ENCODE measurements around the gene CIB4. TPM values are rescaled to one million over a fixed set of nuclear protein-coding genes. Genes with fewer than 3 reads are reported as not detected.

The CIB4 gene
- total RNA-seq, 2 experiments from 2014 or later = not detected

GRCh38 chr2:26580151-26580550, 61.0 kb downstream of the CIB4 start:
- Mint-ChIP-seq H3K27me3 (ENCODE audit: low read depth) (peaks cover 6% of the 10 kb centered on the region), H3K4me1 (ENCODE audit: low read depth) (no peaks in the 10 kb centered on the region), H3K27ac (no peak overlapping the region), H3K9me3 (no peaks in the 10 kb centered on the region), H3K36me3 (ENCODE audit: low read depth) (no peaks in the 10 kb centered on the region), H3K4me3 (no peak overlapping the region)
- CTCF ChIA-PET = interaction anchor here (1.1 to 1.5 kb wide), 2 partner anchors 9 to 29 kb away, joined by 3 to 4 read pairs; no protein-coding TSS in a partner anchor
- intact Hi-C loops (cut with micrococcal nuclease) = no loop called here
- no peak for DNase-seq

GRCh38 chr2:26579723-26580040, 61.5 kb downstream of the CIB4 start:
- Mint-ChIP-seq H3K4me3 (no peak overlapping the region), H3K9me3 (no peaks in the 10 kb centered on the region), H3K27me3 (ENCODE audit: low read depth) (peaks cover 6% of the 10 kb centered on the region), H3K27ac (no peak overlapping the region), H3K4me1 (ENCODE audit: low read depth) (no peaks in the 10 kb centered on the region), H3K36me3 (ENCODE audit: low read depth) (no peaks in the 10 kb centered on the region)
- DNase-seq = no peak
- CTCF ChIA-PET = interaction anchor here (1.1 to 3.9 kb wide), 4 partner anchors 9 to 59 kb away, joined by 3 to 22 read pairs (median 8); no protein-coding TSS in a partner anchor
- intact Hi-C loops (cut with micrococcal nuclease) = loop anchor here (2.0 to 5.0 kb wide), 2 partner anchors 57 to 629 kb away; no protein-coding TSS in a partner anchor

GRCh38 chr2:26579025-26579722, 62.0 kb downstream of the CIB4 start:
- H3K27me3 Mint-ChIP-seq (ENCODE audit: low read depth) = peaks cover 3% of the 10 kb centered on the region
- H3K4me3 Mint-ChIP-seq = no peak overlapping the region
- H3K9me3 Mint-ChIP-seq = no peaks in the 10 kb centered on the region
- no peak overlapping the region for H3K27ac Mint-ChIP-seq
- CTCF ChIA-PET = interaction anchor here (0.6 to 3.9 kb wide), 10 partner anchors 10 to 188 kb away, joined by 3 to 26 read pairs (median 10); partner anchors contain the start of gene OTOF
- no peaks in the 10 kb centered on the region for H3K4me1 Mint-ChIP-seq (ENCODE audit: low read depth)
- no peak for DNase-seq
- intact Hi-C loops (cut with micrococcal nuclease) = loop anchor here (2.0 to 5.0 kb wide), 2 partner anchors 57 to 628 kb away; no protein-coding TSS in a partner anchor
- no peaks in the 10 kb centered on the region for H3K36me3 Mint-ChIP-seq (ENCODE audit: low read depth)

GRCh38 chr2:26578581-26578980, 62.6 kb downstream of the CIB4 start:
- DNase-seq = no peak
- no peaks in the 10 kb centered on the region for H3K9me3 Mint-ChIP-seq
- H3K4me3 Mint-ChIP-seq = no peak overlapping the region
- H3K4me1 Mint-ChIP-seq (ENCODE audit: low read depth) = no peaks in the 10 kb centered on the region
- intact Hi-C loops (cut with micrococcal nuclease) = loop anchor here (1.0 to 5.0 kb wide), 3 partner anchors 56 to 628 kb away; no protein-coding TSS in a partner anchor
- CTCF ChIA-PET = interaction anchor here (0.6 to 3.9 kb wide), 17 partner anchors 12 to 248 kb away, joined by 3 to 26 read pairs (median 5); partner anchors contain the start of gene OTOF
- H3K36me3 Mint-ChIP-seq (ENCODE audit: low read depth) = no peaks in the 10 kb centered on the region
- H3K27me3 Mint-ChIP-seq (ENCODE audit: low read depth) = peaks cover 2% of the 10 kb centered on the region
- no peak overlapping the region for H3K27ac Mint-ChIP-seq

GRCh38 chr2:26578113-26578458, 63.1 kb downstream of the CIB4 start:
- Mint-ChIP-seq H3K4me1 (ENCODE audit: low read depth) (no peaks in the 10 kb centered on the region), H3K9me3 (no peaks in the 10 kb centered on the region), H3K27me3 (ENCODE audit: low read depth) (peaks cover 2% of the 10 kb centered on the region), H3K36me3 (ENCODE audit: low read depth) (no peaks in the 10 kb centered on the region), H3K4me3 (no peak overlapping the region), H3K27ac (no peak overlapping the region)
- CTCF ChIA-PET = interaction anchor here (0.7 to 3.9 kb wide), 23 partner anchors 8 to 248 kb away, joined by 3 to 26 read pairs (median 4); partner anchors contain the start of gene OTOF
- DNase-seq = no peak
- intact Hi-C loops (cut with micrococcal nuclease) = loop anchor here (1.0 to 5.0 kb wide), 3 partner anchors 56 to 627 kb away; no protein-coding TSS in a partner anchor

GRCh38 chr2:26577442-26578112, 63.6 kb downstream of the CIB4 start:
- Mint-ChIP-seq H3K4me3 (no peak overlapping the region), H3K36me3 (ENCODE audit: low read depth) (no peaks in the 10 kb centered on the region), H3K27ac (no peak overlapping the region), H3K9me3 (no peaks in the 10 kb centered on the region), H3K27me3 (ENCODE audit: low read depth) (peaks cover 2% of the 10 kb centered on the region), H3K4me1 (ENCODE audit: low read depth) (no peaks in the 10 kb centered on the region)
- intact Hi-C loops (cut with micrococcal nuclease) = loop anchor here (1.0 to 5.0 kb wide), 3 partner anchors 55 to 627 kb away; no protein-coding TSS in a partner anchor
- DNase-seq = peak; percentile 72
- CTCF ChIA-PET = interaction anchor here (0.6 to 3.9 kb wide), 28 partner anchors 8 to 1562 kb away, joined by 3 to 26 read pairs (median 4); partner anchors contain the start of gene OTOF

GRCh38 chr2:26576565-26577441, 64.4 kb downstream of the CIB4 start:
- no peaks in the 10 kb centered on the region for H3K4me1 Mint-ChIP-seq (ENCODE audit: low read depth)
- H3K9me3 Mint-ChIP-seq = no peaks in the 10 kb centered on the region
- no peak overlapping the region for H3K4me3 Mint-ChIP-seq
- DNase-seq = no peak
- CTCF ChIA-PET = interaction anchor here (0.6 to 3.9 kb wide), 15 partner anchors 9 to 1562 kb away, joined by 3 to 22 read pairs (median 4); no protein-coding TSS in a partner anchor
- intact Hi-C loops (cut with micrococcal nuclease) = loop anchor here (5.0 kb wide), 1 partner anchor 55 kb away; no protein-coding TSS in a partner anchor
- H3K36me3 Mint-ChIP-seq (ENCODE audit: low read depth) = no peaks in the 10 kb centered on the region
- H3K27me3 Mint-ChIP-seq (ENCODE audit: low read depth) = peaks cover 2% of the 10 kb centered on the region
- H3K27ac Mint-ChIP-seq = peak overlapping the region; percentile 12

GRCh38 chr2:26575836-26576564, 65.2 kb downstream of the CIB4 start:
- Mint-ChIP-seq H3K27me3 (ENCODE audit: low read depth) (peaks cover 2% of the 10 kb centered on the region), H3K4me1 (ENCODE audit: low read depth) (no peaks in the 10 kb centered on the region), H3K9me3 (no peaks in the 10 kb centered on the region), H3K4me3 (no peak overlapping the region), H3K27ac (no peak overlapping the region), H3K36me3 (ENCODE audit: low read depth) (no peaks in the 10 kb centered on the region)
- intact Hi-C loops (cut with micrococcal nuclease) = loop anchor here (5.0 kb wide), 1 partner anchor 54 kb away; no protein-coding TSS in a partner anchor
- CTCF ChIA-PET = interaction anchor here (0.9 to 3.9 kb wide), 6 partner anchors 17 to 98 kb away, joined by 3 to 22 read pairs (median 9); no protein-coding TSS in a partner anchor
- DNase-seq = no peak

- intact Hi-C loops (cut with micrococcal nuclease) = loop anchor here (5.0 kb wide), 1 partner anchor 53 kb away; no protein-coding TSS in a partner anchor
- Mint-ChIP-seq H3K27me3 (ENCODE audit: low read depth) (peaks cover 2% of the 10 kb centered on the region), H3K36me3 (ENCODE audit: low read depth) (no peaks in the 10 kb centered on the region)
Measured at GRCh38 chr2:26574900-26575560, 66.1 kb downstream of the CIB4 start.

GRCh38 chr2:26574066-26574899, 66.9 kb downstream of the CIB4 start:
- CTCF ChIA-PET = interaction anchor here (0.6 kb wide), 3 partner anchors 12 to 151 kb away, joined by 3 to 6 read pairs (median 3); no protein-coding TSS in a partner anchor
- H3K9me3 Mint-ChIP-seq = no peaks in the 10 kb centered on the region
- H3K4me3 Mint-ChIP-seq = no peak overlapping the region
- no peaks in the 10 kb centered on the region for H3K36me3 Mint-ChIP-seq (ENCODE audit: low read depth)
- intact Hi-C loops (cut with micrococcal nuclease) = no loop called here
- no peaks in the 10 kb centered on the region for H3K4me1 Mint-ChIP-seq (ENCODE audit: low read depth)
- no peak for DNase-seq
- no peak overlapping the region for H3K27ac Mint-ChIP-seq
- H3K27me3 Mint-ChIP-seq (ENCODE audit: low read depth) = no peaks in the 10 kb centered on the region

More at GRCh38 chr2:26574900-26575560, 66.1 kb downstream of the CIB4 start:
- H3K27ac Mint-ChIP-seq = no peak overlapping the region
- H3K4me3 Mint-ChIP-seq = no peak overlapping the region
- H3K4me1 Mint-ChIP-seq (ENCODE audit: low read depth) = no peaks in the 10 kb centered on the region
- H3K9me3 Mint-ChIP-seq = no peaks in the 10 kb centered on the region
- DNase-seq = no peak
- CTCF ChIA-PET = interaction anchor here (0.6 kb wide), 1 partner anchor 151 kb away, joined by 3 read pairs; no protein-coding TSS in a partner anchor

All from activated naive CD4-positive, alpha-beta T cell treated with anti-CD3 and anti-CD28 coated beads for 36 hours (primary cell).